ENCODE results near the gene HEXIM2.

Gene HEXIM2

DNA sequence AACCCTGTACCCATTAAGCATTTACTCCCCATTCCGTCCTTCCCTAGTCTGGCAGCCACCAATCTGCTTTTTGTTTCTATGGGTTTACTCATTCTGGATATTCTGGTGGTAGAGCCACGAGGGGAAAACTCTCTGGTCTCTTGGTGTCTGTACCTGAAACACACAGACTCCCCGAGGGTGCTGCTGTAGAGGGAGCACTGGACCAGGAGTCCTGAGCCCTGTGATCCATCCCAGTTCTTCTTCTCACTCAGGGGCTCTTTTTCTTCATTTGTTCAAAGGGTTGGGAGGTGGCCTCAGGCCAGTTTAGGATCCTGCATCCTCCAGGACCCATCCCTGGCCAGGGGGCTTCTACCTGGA, 14.1 kb downstream of the HEXIM2 start:
- Histone ChIP-seq H3K27ac (peak overlapping the region; percentile 47; the same call in 1 of the 2 replicates), H3K36me3 (ENCODE audit: insufficient read depth, low read length) (no peaks in the 10 kb centered on the region), H3K4me3 (no peak overlapping the region), H3K9me3 (ENCODE audit: low read depth, low read length) (no peaks in the 10 kb centered on the region), H3K9ac (ENCODE audit: insufficient read length) (no peak overlapping the region)
- DNase-seq (ENCODE audit: low read depth, low spot score), result no peak
- TF ChIP-seq FOXP2 (optimal IDR thresholded peaks at IDR 0.05; ENCODE audit: control extremely low read depth, extremely low read length, insufficient read depth), result no peak
- TF ChIP-seq POLR2AphosphoS5 (IDR thresholded peaks at IDR 0.05; ENCODE audit: borderline replicate concordance, low read depth, low read length), result no peak
- no peak for TF ChIP-seq EZH2 (IDR thresholded peaks at IDR 0.05)

GRCh38 chr17:45177563-45177962, 15.9 kb downstream of the HEXIM2 start:
- no peaks in the 10 kb centered on the region for H3K9me3 ChIP-seq (ENCODE audit: low read depth, low read length)
- H3K9ac ChIP-seq (ENCODE audit: insufficient read length), result no peak overlapping the region
- DNase-seq (ENCODE audit: low read depth, low spot score), result no peak
- H3K36me3 ChIP-seq (ENCODE audit: insufficient read depth, low read length), result no peaks in the 10 kb centered on the region
- H3K4me3 ChIP-seq, result no peak overlapping the region
- TF ChIP-seq FOXP2 (optimal IDR thresholded peaks at IDR 0.05; ENCODE audit: control extremely low read depth, extremely low read length, insufficient read depth) (no peak), EZH2 (IDR thresholded peaks at IDR 0.05) (no peak), POLR2AphosphoS5 (IDR thresholded peaks at IDR 0.05; ENCODE audit: borderline replicate concordance, low read depth, low read length) (no peak)
- no peak overlapping the region for H3K27ac ChIP-seq

DNA sequence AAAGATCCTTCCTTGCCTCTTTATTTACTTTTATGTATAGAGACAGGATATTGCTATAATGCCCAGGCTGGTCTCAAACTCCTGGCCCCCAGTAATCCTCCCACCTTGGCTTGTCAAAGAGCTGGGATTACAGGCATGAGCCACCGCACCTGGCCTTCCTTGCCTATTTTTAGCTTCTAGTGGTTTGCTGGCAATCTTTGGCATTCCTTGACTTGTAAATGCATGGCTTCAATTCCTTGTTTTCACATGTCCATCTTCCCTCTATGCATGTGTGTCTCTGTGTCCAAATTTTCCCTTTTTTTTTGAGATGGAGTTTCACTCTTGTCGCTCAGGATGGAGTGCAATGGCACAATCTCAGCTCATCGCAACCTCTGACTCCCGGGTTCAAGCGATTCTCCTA, 22.5 kb downstream of the HEXIM2 start:
- no peak overlapping the region for H3K4me3 ChIP-seq
- no peaks in the 10 kb centered on the region for H3K9me3 ChIP-seq (ENCODE audit: low read depth, low read length)
- H3K27ac ChIP-seq, result no peak overlapping the region
- H3K36me3 ChIP-seq (ENCODE audit: insufficient read depth, low read length), result no peaks in the 10 kb centered on the region
- H3K9ac ChIP-seq (ENCODE audit: insufficient read length), result no peak overlapping the region
- no peak for TF ChIP-seq EZH2 (IDR thresholded peaks at IDR 0.05)
- no peak for TF ChIP-seq FOXP2 (optimal IDR thresholded peaks at IDR 0.05; ENCODE audit: control extremely low read depth, extremely low read length, insufficient read depth)
- TF ChIP-seq POLR2AphosphoS5 (IDR thresholded peaks at IDR 0.05; ENCODE audit: borderline replicate concordance, low read depth, low read length), result no peak
- no peak for DNase-seq (ENCODE audit: low read depth, low spot score)

DNA sequence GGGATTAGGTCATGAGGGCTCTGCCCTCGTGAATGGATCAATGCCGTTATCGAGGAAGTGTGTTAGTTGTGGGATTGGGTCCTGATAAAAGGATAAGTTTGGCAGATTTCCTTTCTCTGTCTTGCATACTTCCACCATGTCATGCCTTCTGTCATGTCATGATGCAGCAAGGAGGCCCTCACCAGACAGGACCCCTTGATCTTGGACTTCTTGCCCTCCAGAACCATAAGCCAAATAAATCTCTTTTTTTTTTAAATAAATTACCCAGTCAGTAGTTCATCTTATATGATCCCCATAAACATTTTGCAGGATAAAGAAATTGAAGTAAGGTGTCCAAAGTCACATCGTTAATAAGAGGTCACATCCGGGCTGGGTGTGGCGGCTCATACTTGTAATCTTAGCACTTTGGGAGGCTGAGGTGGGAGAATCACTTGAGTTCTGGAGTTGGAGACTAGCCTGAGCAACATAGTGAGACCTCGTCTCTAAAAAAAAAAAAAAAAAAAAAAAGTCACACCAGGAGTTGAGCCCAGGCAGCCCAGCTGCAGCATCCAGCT, 25.2 kb downstream of the HEXIM2 start:
- TF ChIP-seq FOXP2 (optimal IDR thresholded peaks at IDR 0.05; ENCODE audit: control extremely low read depth, extremely low read length, insufficient read depth) (no peak), EZH2 (IDR thresholded peaks at IDR 0.05) (no peak), POLR2AphosphoS5 (IDR thresholded peaks at IDR 0.05; ENCODE audit: borderline replicate concordance, low read depth, low read length) (no peak)
- no peaks in the 10 kb centered on the region for H3K9me3 ChIP-seq (ENCODE audit: low read depth, low read length)
- H3K4me3 ChIP-seq, result no peak overlapping the region
- H3K27ac ChIP-seq, result no peak overlapping the region
- no peak for DNase-seq (ENCODE audit: low read depth, low spot score)
- H3K36me3 ChIP-seq (ENCODE audit: insufficient read depth, low read length), result no peaks in the 10 kb centered on the region
- no peak overlapping the region for H3K9ac ChIP-seq (ENCODE audit: insufficient read length)

DNA sequence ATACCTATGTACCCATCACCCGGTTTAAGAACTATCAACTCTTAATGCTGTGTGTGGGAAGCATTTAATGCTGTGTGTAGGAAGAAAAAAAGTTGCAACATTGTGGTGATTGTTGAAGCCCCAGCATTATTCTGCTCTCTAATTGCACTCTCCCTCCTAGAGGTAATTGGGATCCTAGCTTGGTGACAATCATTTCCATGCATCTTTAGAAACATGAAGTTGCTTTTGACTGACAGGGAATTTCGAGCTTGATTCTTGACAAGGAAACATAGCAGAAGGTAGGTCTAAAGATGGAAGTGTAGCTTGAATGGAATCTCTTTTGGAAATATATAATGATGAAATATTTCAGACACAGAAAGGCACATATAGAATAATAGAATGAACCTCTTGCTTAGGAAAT, 27.3 kb downstream of the HEXIM2 start:
- Histone ChIP-seq H3K27ac (no peak overlapping the region), H3K9ac (ENCODE audit: insufficient read length) (no peak overlapping the region), H3K9me3 (ENCODE audit: low read depth, low read length) (no peaks in the 10 kb centered on the region), H3K4me3 (no peak overlapping the region), H3K36me3 (ENCODE audit: insufficient read depth, low read length) (no peaks in the 10 kb centered on the region)
- no peak for TF ChIP-seq FOXP2 (optimal IDR thresholded peaks at IDR 0.05; ENCODE audit: control extremely low read depth, extremely low read length, insufficient read depth)
- DNase-seq (ENCODE audit: low read depth, low spot score), result no peak

- no peak for DNase-seq (ENCODE audit: low read depth, low spot score)
- Histone ChIP-seq H3K4me3 (no peak overlapping the region), H3K9ac (ENCODE audit: insufficient read length) (no peak overlapping the region)
Measured at GRCh38 chr17:45190503-45191255, 29.0 kb downstream of the HEXIM2 start.

GRCh38 chr17:45195424-45195823, 33.7 kb downstream of the HEXIM2 start:
- TF ChIP-seq FOXP2 (optimal IDR thresholded peaks at IDR 0.05; ENCODE audit: control extremely low read depth, extremely low read length, insufficient read depth) (no peak), POLR2AphosphoS5 (IDR thresholded peaks at IDR 0.05; ENCODE audit: borderline replicate concordance, low read depth, low read length) (no peak), EZH2 (IDR thresholded peaks at IDR 0.05) (no peak)
- H3K27ac ChIP-seq, result no peak overlapping the region
- no peak for DNase-seq (ENCODE audit: low read depth, low spot score)
- H3K9ac ChIP-seq (ENCODE audit: insufficient read length), result no peak overlapping the region
- H3K36me3 ChIP-seq (ENCODE audit: insufficient read depth, low read length), result no peaks in the 10 kb centered on the region
- no peaks in the 10 kb centered on the region for H3K9me3 ChIP-seq (ENCODE audit: low read depth, low read length)
- no peak overlapping the region for H3K4me3 ChIP-seq

More at GRCh38 chr17:45190503-45191255, 29.0 kb downstream of the HEXIM2 start:
- TF ChIP-seq EZH2 (IDR thresholded peaks at IDR 0.05), result no peak
- no peak for TF ChIP-seq POLR2AphosphoS5 (IDR thresholded peaks at IDR 0.05; ENCODE audit: borderline replicate concordance, low read depth, low read length)
- H3K36me3 ChIP-seq (ENCODE audit: insufficient read depth, low read length), result no peaks in the 10 kb centered on the region
- no peaks in the 10 kb centered on the region for H3K9me3 ChIP-seq (ENCODE audit: low read depth, low read length)
- H3K27ac ChIP-seq, result no peak overlapping the region

GRCh38 chr17:45197108-45197507, 35.4 kb downstream of the HEXIM2 start:
- H3K4me3 ChIP-seq, result peak overlapping the region; percentile 70
- no peak for TF ChIP-seq FOXP2 (optimal IDR thresholded peaks at IDR 0.05; ENCODE audit: control extremely low read depth, extremely low read length, insufficient read depth)
- TF ChIP-seq EZH2 (IDR thresholded peaks at IDR 0.05), result no peak
- TF ChIP-seq POLR2AphosphoS5 (IDR thresholded peaks at IDR 0.05; ENCODE audit: borderline replicate concordance, low read depth, low read length), result no peak
- no peaks in the 10 kb centered on the region for H3K9me3 ChIP-seq (ENCODE audit: low read depth, low read length)
- no peak for DNase-seq (ENCODE audit: low read depth, low spot score)
- H3K36me3 ChIP-seq (ENCODE audit: insufficient read depth, low read length), result no peaks in the 10 kb centered on the region
- no peak overlapping the region for H3K9ac ChIP-seq (ENCODE audit: insufficient read length)
- peak overlapping the region; percentile 92 for H3K27ac ChIP-seq

Measured in SK-N-MC (cell line).